Measurements from ENCODE around the gene MYO15B.

DNA sequence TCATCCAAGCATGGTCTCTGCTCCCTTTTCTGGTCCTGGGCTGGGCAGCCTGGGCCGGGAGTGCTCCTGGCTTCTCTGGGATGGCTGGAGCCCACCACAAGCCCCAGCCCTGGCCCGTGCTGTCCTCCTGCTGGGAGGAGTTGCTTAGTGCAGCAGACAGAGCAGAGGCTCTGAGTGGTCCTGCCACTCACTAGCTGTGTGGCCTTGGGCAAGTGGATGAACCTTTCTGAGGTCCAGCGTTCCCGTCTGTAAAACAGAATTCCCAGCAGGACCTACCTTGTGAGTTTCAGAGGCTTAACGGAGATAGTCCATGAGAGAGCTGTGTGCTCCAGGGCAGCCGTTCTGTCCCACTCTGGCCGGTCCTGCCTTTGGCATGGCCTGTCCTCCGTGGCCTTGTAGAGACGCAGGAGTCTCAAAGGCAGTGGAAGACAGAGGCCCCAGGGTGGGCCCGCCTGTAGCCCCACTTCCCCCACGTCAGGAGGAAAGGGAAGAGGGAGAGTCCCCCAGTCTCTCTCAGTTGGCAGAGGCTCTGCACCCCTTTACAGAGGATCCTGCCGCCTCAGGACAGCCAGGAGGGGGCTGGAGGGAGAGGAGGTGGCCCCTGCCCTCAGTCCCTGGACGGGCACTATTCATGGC lies 7.8 kb downstream of the MYO15B start:
- TF ChIP-seq FOXP2 (optimal IDR thresholded peaks at IDR 0.05; ENCODE audit: borderline replicate concordance, extremely low read depth, extremely low read length, insufficient read depth) (no peak), POLR2AphosphoS5 (IDR thresholded peaks at IDR 0.05; ENCODE audit: low read depth, low read length) (no peak), TAF1 (IDR thresholded peaks at IDR 0.05; ENCODE audit: borderline replicate concordance, insufficient read depth, low read length) (no peak)
- TF ChIP-seq, protein P1, sequence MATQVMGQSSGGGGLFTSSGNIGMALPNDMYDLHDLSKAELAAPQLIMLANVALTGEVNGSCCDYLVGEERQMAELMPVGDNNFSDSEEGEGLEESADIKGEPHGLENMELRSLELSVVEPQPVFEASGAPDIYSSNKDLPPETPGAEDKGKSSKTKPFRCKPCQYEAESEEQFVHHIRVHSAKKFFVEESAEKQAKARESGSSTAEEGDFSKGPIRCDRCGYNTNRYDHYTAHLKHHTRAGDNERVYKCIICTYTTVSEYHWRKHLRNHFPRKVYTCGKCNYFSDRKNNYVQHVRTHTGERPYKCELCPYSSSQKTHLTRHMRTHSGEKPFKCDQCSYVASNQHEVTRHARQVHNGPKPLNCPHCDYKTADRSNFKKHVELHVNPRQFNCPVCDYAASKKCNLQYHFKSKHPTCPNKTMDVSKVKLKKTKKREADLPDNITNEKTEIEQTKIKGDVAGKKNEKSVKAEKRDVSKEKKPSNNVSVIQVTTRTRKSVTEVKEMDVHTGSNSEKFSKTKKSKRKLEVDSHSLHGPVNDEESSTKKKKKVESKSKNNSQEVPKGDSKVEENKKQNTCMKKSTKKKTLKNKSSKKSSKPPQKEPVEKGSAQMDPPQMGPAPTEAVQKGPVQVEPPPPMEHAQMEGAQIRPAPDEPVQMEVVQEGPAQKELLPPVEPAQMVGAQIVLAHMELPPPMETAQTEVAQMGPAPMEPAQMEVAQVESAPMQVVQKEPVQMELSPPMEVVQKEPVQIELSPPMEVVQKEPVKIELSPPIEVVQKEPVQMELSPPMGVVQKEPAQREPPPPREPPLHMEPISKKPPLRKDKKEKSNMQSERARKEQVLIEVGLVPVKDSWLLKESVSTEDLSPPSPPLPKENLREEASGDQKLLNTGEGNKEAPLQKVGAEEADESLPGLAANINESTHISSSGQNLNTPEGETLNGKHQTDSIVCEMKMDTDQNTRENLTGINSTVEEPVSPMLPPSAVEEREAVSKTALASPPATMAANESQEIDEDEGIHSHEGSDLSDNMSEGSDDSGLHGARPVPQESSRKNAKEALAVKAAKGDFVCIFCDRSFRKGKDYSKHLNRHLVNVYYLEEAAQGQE (IDR thresholded peaks at IDR 0.05; ENCODE audit: insufficient read depth in 1 of 2, low read depth in 2 of 2, low read length in 2 of 2), result no peak

Data from PFSK-1 (cell line).